Stimulated activated CD8-positive, alpha-beta memory T cell treated with anti-CD3 and anti-CD28 coated beads, Interleukin-15, amount 100 ng/mL, for 48 hours (primary cell): ENCODE measurements around the gene FAM184A.
"Not testable (repeated sequence)": the region's sequence is repeated elsewhere in the genome, so short reads cannot be mapped to it uniquely, and the experiment has no call there.

Experiments
- DNase-seq, 2 donors: peaks; one replicate each; pipeline ENCODE4 v3.0.0-alpha.2; 2020; ENCODE audit warnings: low read depth in 2 of 2

The FAM184A gene

GRCh38 chr6:119020597-119021561, 57.6 kb downstream of the FAM184A start:
- DNase-seq, result no peak

DNA sequence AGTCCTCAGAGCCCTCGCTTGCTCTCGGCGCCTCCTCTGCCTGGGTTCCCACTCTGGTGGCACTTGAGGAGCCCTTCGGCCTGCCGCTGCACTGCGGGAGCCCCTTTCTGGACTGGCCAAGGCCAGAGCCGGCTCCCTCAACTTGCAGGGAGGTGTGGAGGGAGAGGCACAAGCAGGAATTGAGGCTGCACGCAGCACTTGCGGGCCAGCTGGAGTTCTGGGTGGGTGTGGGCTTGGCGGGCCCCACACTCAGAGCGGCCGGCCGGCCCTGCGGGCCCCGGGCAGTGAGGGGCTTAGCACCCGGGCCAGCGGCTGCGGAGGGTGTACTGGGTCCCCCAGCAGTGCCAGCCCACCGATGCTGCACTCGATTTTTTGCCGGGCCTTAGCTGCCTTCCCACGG, 63.3 kb downstream of the FAM184A start:
- DNase-seq, result not testable (repeated sequence)

- no peak for DNase-seq
Observed at GRCh38 chr6:119012521-119012920, 65.9 kb downstream of the FAM184A start.

DNA sequence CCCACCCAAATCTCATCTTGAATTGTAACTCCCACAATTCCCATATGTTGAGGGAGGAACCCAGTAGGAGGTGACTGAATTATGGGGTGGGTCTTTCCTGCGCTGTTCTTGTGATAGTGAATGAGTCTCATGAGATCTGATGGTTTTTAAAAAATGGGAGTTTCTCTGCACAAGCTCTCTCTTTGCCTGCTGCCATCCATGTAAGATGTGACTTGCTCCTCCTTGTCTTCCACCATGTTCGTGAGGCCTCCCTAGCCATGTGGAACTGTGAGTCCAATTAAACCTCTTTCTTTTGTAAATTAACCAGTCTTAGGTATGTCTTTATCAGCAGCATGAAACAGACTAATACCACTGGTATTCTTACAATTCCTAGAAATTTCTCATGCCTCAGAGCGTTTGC, 69.2 kb downstream of the FAM184A start:
- DNase-seq, result not testable (repeated sequence)

DNA sequence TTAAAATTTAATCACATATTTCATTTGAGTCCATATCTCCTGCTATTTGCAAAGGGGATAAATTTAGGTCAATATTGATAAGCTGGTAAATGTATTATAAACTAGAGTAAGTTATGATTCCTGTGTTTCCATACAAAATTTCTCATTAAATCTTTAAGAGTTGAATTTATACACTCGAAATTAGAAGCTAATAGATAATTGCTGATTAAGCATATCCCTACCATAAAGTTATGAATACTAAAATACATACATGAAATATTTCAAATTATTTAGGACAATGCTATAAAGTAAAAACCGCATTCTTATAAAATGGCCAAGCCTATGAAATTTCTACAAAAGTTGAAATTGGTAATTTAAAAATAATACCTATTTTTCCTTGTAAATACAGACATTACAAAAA, 71.5 kb downstream of the FAM184A start:
- no peak for DNase-seq

GRCh38 chr6:119002069-119002468, 76.4 kb downstream of the FAM184A start:
- DNase-seq, result no peak

- no peak for DNase-seq
Observed at GRCh38 chr6:118999494-119000040, 78.9 kb downstream of the FAM184A start.

DNA sequence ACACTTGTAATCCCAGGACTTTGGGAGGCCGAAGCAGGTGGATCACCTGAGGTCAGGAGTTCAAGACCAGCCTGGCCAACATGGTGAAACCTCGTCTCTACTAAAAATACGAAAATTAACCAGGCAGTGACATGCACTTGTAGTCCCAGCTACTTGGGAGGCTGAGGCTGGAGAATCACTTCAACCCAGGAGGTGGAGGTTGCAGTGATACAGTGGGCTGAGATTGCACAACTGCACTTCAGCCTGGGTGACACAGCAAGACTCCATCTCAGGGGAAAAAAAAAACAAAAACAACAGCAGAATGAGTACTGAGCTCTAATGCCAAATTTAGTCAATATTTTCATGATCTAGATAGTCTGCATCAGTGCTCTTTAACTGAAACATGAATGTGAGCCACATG, 81.0 kb downstream of the FAM184A start:
- DNase-seq, result not testable (repeated sequence)

DNA sequence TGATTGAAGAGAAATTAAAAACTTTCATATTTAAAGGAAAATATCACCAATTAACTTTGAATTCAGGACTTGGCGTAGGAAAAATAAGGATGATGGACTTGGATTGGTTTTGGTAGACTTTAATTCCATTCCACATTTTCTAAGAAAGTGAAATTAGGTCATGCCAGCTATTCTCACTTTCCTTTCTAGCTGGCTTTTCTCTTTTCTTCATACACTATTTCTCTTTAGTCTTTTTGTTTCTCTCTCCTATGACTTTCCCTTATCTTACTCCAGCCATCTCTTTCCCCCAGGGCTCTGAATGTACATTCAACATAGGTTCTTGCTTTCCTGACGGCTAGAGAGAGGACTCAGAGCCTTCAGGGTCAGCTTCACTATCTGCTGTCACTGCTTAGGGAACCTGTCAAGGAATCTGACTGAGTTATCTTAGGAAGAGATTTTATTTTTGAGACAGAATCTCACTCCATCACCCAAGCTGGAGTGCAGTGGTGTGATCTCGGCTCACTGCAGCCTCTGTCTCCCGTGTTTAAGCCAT, 82.1 kb downstream of the FAM184A start:
- no peak for DNase-seq

DNA sequence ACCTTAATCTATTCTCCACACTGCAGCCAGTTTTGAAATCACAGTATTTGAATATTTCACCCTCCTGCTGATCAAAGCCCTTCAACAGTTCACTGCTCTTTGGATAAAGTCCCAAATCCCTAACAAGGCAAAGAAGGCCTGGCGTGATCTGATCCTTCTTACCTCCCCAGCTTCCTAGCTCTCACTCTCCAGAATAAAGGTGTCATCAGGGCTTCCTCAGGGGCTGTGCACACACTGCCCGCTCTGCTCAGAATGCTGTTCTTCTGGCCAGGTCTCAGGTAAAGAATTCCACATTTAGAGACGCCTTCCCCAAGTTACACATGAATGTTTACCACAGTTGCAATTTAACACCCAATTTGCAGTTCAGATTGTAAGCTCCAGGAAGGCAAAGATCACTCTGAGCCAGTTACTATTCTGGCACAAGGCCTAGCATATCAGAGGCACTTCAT, 84.6 kb downstream of the FAM184A start:
- DNase-seq, result no peak

DNA sequence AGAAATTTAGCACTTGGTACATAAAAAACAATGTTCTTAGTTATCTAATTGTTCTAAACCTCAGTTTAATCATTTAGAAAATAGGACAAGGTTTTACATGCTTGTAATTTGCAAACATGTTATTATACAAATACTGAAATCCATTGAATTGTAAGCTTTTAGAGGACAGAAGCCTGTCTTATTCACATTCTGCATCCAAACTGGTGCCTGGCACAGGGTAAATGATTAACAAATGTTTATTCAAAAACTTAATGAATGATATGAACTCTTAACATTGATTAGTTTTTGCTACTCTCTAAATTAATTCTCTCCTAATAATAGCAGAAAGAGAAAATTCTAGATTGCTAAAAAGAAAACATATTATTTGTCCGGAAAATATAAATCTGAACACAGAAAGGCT, 85.1 kb downstream of the FAM184A start:
- DNase-seq, result no peak

DNA sequence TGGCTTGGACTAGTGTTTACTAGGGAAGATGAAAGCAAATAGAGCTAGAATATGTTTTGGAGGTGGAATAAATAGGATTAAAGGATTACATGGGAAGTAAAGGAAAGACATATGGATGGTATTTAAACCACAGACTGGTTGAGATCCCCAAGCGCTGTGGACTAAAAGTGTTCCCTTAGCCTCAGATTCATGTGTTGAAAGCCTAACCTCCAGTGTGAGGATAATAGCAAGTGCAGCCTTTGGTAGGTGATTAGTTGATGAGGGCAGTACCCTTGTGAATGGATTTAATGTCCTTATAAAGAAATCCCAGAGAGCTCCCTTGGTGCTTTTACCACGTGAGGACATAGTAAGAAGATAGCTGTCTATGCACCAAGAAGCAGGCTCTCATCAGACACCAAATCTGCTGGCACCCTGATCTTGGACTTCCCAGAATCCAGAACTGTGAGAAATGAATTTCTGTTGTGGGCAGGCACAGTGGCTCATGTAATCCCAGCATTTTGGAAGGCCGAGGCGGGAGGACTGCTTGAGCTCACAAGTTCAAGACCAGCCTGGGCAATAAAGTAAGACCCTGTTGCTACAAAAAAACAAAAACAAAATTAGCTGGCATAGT, 86.2 kb downstream of the FAM184A start:
- DNase-seq, result no peak

GRCh38 chr6:118986312-118986711, 92.2 kb downstream of the FAM184A start:
- no peak for DNase-seq

- no peak for DNase-seq
Observed at GRCh38 chr6:118985123-118985830, 93.2 kb downstream of the FAM184A start.

GRCh38 chr6:118984342-118984741, 94.1 kb downstream of the FAM184A start:
- no peak for DNase-seq

GRCh38 chr6:118982575-118982911, 95.9 kb downstream of the FAM184A start:
- no peak for DNase-seq

- no peak for DNase-seq
Observed at GRCh38 chr6:118981884-118982574, 96.4 kb downstream of the FAM184A start.

DNA sequence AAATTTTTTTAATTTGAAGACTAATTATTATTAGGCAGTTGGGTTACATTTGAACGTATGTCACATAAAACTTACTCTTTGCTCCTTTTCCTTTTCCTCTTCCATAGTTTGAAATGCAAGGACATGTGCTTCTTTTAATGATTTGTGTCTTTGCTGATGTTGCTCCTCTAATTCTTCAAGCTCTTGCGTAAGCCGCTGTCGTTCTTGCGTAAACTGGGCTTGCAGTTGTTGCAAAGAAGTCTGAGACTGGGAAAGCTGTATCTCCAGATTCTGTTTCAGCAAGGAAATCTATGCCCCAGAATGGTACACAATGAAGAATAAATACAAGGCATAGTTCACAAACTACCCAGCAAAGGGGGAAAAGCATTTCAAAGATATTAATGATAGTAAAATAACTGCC, 98.4 kb downstream of the FAM184A start:
- DNase-seq, result no peak

DNA sequence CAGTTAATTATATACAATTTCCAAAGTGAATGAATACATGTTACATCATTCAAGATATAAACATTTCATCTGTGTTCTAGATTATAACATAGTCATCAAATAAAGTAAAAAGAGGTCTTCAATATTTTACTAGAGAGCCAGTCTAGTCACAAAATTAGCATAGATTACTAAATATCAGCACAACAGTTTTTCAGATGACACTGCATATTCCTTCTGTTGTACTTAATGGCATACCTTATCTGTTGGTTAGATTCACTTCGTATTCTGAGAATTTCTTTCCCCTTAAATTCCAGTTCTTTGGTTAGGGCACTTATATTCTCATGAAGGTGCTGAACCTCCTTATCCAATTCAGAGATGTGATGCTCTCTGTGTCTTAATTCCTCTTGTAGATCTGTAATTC, 103.7 kb downstream of the FAM184A start:
- DNase-seq, result no peak

- DNase-seq, result no peak
Observed at GRCh38 chr6:118971682-118972081, 106.8 kb downstream of the FAM184A start.

DNA sequence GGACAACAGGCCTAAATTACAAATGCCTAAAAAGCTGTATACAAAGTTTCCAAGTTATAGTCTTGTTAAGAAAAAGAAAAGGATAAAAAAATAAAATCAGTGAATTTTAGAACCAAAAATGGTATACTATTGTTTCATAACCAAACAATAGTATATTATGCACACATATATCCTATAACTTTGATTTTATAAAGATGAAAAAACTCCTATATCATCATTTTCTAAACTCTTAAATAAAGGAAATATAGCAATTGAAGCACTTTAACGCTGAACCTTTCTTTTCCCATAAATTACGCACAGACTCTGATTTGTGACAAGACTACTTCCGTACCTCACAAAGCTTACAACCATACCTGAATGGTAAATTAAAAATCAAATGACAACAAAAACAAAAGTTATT, 107.6 kb downstream of the FAM184A start:
- no peak for DNase-seq
